ENCODE results near the gene PTPRG. TPM values are rescaled to one million over a fixed set of nuclear protein-coding genes. Genes with fewer than 3 reads are reported as not detected.
A peak's percentile ranks its signal among the peaks of the same experiment; 100 is the strongest.
"Not testable (repeated sequence)": the region's sequence is repeated elsewhere in the genome, so short reads cannot be mapped to it uniquely, and the experiment has no call there.

Gene PTPRG
- polyA plus RNA-seq, 10 donors = 25.7 to 37.0 (median 33.0) TPM

DNA sequence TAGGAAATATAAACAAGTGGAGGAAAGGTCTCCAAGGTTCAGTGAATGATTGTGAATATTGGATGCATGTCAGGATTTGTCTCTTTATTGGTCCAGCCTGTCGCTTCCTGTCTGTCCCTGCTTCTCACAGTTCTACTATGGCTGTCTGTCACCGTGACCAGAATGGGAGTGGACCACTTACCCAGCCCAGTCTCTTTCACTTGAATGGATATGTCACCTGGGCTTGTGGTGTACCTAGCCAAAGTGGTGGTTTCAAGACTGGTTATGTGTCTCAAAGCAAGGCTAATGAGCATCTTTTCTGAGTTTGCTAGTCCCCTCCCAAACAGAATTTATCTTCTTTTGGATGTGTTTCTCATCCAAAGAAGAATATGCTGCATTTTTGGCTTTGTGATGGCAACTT lies 231.7 kb downstream of the PTPRG start:
- DNase-seq = no peak

DNA sequence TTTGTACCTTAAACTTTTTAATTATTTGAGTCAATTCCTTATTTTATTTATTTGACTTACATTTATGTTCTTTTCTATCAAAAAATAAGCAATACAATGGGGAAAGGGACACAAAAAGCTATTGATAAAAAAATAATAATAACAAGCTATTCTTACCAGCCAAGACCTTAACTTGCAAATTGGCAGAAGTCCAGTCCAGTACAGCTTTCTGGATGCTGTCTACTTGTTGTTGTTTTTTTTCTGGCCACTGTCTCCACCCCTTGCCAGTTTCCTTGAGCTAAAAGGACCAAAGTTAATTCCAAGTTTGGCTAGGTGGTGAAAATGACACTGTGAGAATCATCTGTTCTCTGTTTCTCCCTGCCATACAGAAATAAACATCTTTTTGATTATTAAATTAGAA lies 232.2 kb downstream of the PTPRG start:
- DNase-seq = no peak

DNA sequence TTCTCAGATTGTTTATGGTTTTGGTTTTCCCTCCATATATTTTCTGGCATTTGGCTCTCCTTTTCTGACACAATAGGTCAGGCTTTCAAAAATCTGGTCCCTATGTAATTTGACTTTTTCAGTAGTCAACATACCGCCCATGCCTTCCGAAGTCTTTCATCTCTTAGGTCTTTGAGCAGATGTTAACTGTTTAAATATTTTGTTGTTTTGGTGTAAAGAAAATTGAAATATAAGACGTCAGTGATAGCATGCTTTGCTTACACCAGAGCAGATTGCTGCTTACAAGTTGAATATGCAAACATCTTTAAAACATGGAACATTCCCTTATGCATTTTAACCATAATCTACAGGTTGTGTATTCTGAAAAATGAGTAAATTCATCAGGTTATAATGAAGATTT lies 233.0 kb downstream of the PTPRG start:
- no peak for DNase-seq

DNA sequence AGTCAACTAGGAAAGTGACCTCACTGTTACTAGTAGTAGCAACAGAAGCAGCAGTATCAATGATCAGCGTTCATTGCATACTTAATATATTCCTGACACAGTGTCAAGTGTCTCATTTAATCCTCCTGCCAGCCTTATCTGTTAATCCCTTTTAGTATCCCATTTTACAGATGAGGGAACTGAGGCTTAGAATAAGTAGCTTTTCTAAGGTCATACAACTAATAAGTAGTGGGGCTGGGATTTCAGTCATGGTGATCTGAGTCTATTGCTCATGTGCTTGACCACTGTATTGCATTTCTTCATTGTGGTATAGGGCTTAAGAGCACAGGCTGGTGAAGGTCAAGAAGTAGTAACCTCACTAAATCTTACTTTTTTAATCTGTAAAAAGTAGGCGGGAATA lies 233.6 kb downstream of the PTPRG start:
- DNase-seq = no peak

DNA sequence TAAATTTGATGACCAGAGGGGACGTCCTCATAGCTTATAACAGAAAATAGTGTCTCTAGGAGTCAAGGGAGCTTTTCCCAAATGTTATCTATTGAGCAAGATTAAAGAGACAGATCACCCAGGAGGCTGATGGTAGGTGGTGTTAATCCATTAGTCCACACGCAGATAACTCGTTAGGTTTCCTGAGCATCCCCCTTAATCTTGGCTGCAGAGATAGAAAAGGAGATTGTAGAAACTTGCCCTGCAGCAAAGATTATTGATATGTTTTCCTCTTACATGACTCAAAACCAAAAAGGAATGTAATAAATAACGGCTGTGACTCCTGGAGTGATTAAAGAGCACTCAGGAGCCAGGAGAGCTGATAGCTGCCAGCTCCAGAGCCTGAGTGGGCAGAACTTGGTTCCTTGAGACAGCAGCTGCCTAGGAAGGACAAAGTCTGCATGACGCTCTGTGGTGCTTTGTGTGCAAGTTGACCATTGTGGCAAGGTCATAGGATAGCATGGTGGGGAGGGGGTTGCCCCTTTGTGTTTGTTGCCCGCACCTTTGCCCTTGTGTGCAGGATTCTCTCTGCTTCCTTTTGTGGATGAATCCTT lies 234.8 kb downstream of the PTPRG start:
- DNase-seq = no peak

DNA sequence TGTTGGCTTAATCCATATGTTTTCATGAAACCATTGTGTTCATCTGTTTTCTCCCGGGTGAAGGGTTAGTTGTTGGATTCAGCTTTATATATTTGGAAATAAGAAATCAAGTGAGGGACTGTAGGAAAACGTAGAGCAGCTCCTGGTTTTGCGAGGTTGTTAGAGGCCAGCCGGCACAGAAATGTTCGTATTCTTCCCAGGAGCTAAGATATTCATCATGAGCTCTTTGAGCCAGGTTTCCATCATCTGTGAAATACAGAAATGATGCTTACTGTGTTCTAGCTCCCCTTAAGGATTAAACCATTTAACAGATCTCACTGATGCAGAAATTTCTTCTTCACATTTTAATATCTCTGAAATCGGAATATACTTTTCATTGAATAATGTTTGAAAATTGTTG lies 235.5 kb downstream of the PTPRG start:
- peak in 2 of 3 donors; percentile 46 to 59 for DNase-seq

DNA sequence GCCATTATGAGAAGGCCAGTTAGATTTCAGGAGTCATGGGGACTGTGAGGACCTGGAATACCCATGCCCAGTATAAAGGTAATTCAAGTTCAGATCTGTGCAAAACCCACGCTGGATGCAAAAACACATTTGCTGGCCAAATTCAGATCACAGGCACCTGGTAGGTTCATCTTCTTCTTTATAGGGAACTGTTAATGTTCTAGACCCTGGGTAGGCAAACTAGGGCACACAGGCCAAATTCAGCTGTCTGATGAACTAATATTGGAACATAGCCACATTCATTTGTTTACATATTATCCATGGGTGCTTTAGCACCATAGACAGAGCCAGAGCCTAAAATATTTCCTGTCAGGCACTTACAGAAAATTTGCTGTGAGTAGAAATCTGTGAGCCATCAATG lies 241.4 kb downstream of the PTPRG start:
- DNase-seq = no peak

DNA sequence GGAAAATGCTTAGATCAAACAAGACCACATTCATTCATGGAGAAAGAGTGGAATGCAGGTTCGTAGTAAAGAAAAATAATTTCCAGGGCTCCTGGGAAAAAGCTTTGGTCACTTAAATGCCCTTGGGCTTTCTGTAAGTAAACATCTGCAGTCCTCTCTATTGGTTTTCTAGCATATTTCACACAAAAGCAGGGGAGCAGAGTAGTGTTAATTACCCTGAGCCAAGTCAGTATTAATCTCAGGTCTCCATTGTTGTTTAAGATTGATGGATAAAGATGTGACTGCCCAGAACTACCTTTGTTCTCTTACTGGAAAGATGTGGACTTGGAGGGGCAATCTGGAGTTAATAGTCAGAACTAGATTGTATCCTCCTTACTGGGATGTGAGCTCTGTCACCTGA lies 242.6 kb downstream of the PTPRG start:
- no peak for DNase-seq

DNA sequence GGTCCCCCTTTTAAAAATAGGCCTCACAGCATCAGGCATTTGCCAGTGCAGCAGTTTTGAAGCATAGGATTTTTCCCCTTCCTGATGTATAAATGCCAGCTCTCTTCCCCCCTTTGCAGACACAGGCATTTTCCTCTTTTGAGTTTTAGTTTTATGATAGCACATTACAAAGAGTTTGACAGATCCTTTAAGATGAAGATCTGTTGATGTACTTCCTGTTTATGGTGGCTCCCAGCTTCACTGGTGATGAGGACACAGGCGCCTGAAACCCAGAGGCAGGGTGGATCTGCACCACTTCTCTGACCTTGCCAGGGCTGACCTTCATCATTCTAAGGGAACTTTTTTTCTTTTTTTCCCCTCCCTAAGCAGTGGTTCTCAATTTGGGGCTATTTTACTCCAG lies 243.4 kb downstream of the PTPRG start:
- DNase-seq = no peak

DNA sequence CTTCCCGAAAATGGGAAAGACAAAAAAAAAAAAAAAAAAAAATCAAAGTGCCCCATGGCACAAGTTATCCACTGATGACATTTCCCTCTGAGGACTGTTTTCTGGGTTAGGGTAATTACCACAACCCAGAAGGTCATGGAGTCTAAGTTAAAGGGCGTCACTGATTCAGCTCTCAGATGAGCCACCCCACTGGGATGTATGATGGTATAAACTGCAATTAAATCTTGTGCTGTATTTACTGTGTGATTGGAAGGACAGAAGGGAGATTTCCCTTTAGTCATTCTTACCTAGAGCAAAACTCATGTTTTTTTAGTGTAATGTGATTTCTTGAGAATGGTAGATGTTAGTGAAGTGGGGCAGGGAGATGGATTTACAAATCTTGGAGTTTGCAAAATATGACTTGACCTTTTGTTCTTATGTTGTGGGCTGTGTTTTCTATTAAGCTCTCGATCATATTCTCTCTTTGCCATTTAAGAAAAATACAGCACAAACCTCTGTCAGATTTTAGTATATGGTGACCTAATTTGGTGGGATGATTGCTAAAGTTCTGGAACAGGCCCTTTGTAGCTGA lies 244.2 kb downstream of the PTPRG start:
- DNase-seq = no peak

DNA sequence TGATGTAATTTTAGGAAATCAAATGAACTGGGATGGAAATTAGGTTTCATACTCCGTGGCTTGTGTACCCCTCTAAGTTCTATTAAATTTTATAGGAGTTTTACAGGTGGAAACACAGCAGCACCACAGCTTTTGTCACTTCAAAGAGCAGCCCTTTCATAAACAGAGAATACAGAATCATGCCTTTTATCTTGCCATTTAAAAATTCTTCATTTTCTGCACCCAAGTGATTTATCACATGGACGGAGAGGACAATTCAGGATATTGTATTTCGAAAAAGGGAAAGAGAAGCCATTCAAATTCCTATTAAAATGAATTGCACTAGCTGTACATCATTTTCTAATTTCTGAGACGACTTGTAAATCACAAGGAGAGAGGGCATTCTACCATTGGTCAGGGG lies 245.4 kb downstream of the PTPRG start:
- DNase-seq = no peak

DNA sequence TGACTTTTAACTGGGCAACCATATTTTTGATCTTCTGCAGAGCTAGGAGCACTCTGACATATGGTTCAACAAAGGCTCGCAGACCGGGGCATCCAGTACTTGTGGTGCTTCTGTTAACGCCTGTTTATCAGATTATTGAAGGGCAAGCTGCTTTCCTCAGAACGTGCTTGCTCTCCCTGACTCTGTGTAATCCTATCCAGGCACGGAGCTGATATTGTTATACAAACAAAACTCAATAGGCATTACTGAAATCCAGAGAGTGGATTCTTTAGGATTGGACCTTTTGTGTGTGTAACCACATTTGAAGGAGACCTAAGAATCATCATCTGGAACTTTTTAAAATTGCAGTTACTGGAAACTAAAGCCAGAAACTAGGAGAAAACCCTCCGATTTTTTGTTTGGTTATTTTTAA lies 246.5 kb downstream of the PTPRG start:
- DNase-seq = peak in 1 of 3 donors; percentile 40

DNA sequence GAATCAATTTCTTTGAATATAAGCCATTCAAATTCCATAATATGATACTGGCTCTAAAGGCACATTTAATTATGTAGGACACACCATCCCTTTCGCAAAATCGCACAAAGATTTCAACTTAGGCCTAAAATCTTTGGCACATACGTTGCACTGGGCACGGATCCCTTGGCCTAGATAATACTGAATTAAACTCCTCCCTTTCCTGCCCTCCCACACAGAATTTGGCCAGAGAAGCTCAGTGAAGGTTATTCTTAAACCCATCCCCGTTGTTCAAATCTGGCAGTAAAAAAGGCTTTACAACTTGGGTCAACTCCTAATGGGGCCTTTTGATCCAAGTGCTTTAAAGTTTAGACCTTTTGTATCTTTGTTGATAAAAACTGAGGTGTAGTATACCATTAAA lies 247.2 kb downstream of the PTPRG start:
- DNase-seq = peak in 2 of 3 donors; percentile 61 to 79

DNA sequence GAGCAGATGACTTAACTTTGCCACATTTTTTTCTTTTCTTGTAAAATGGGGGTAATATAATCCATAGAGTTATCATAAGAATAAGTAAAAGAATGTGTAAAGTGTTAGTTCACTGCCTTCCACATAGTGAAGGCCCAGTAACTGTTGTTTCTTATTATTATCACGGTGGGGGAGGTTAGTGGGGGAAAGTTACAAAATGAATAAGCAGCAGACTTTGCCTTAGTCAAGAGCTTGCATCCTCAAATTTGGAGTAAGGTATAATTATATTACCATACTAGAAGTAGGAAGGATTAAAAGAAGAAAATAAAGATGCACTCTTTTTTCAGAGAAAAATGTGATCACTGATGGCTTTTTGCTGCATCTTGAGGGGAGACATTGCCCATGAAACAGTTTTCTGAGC lies 247.6 kb downstream of the PTPRG start:
- no peak for DNase-seq

DNA sequence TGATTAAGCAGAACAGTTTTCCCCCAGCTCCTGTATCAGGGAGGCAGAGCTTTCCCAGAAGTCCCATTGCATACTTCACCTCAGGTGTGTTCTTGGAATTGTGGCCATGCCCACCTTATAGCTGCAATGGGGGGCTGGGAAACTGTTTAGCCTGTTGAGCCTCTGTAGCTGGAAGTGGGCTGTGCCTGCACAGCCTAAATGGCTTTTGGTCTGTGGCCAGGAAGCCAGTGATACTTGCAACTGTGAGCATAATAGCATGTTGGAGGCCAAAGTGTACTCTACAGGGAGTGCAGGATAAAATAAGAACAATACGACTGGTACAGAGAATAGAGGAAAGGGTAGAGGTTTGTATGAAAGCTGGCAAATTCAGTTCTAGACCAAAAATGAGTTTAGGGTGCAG lies 248.5 kb downstream of the PTPRG start:
- peak in 2 of 3 donors; percentile 64 to 81 for DNase-seq

DNA sequence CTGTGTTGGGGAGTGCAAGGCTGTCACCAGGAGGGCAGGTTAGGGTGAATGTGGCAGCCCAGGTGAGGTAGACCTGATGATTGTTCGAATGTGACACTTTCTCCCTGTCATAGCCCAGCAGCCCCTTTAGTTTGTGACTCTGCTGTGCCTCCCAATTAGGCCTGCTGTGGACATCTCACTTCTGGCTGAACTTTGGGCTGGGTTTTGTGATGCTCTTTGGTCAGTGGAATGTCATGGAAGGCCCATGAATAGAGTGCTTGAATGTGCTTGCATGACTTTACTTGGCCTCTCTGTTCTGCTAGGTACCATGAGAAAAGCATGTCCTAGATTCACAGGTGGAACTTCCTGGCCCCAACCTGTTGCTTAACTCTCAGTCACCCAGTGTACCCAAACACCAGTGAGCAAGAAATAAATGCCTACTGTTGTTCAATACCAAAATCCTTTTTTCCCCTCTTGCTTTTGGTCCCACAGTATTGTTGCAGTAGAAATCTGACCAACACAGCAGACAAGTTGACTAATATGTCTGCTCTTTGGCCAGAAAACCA lies 249.7 kb downstream of the PTPRG start:
- no peak for DNase-seq

DNA sequence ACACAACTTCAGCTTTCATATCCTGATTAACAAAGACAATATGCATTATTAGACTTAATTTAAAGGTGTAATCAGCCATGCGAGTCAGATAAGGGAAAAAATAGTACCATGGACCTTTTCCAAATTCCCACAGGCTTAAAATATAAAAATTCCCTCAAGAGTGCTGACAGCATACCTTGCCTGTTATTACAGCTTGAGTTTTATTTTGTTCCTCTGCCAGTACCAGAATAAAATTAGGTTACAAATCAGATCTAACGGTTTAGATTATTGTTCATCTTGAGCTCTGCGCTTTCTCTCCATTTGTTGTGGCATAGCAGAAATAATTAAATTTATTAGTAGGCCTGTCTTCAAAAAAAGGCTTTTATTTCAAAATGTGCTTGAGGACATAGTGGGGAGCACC lies 250.3 kb downstream of the PTPRG start:
- no peak for DNase-seq

DNA sequence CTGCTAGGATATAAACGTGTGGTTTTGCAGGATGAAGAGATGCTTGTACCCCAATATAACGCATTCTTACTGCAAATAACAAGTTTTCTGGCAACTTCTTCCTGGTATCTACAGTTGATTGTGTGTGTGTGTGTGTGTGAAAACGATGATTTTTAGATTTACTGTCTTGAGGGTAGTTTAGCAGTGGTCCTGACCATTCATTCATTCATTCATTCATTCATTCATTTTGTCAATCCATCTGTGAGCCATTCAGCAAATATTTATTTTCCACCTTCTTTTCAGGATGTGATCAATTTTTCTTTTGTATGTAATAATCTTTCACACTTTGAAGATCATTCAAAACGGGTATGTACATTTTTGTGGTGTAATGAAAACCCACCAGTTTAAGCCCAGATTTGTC lies 250.7 kb downstream of the PTPRG start:
- DNase-seq = no peak

DNA sequence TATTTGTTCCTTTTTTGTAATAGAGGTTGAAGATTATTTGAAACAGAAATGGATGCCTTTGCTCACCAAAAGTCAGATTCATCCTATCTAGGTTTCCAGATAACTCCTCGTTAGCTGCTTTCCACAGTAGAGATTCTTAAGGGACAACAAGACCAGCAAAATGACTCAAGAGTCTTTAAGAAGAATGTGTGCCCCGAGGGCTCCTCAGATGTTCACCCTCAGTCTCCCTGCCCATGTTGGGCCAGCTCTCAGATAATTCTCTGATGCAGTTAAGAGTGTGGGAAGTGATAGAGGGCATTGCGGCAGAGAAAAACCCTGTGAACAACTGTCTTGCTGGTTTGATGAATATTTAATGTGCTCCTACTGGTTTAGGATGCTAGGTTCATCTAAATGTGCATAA lies 251.1 kb downstream of the PTPRG start:
- DNase-seq = no peak

DNA sequence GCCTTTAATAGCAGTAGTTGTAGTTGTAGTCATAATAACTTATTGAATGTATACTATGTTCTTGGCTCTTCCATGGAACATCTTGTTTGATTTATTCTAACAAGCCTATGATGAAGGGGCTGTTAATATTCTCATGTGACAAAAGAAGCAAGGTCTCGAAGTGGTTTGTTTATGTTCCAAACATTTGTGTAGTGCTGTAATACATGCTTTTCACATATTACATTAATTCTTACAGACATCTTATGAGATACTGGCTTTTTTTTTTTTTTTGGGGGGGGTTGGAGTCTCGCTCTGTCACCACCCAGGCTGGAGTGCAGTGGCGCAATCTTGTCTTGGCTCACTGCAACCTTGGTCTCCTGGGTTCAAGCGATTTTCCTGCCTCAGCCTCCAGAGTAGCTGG lies 252.3 kb downstream of the PTPRG start:
- DNase-seq = peak in 1 of 3 donors; percentile 71

DNA sequence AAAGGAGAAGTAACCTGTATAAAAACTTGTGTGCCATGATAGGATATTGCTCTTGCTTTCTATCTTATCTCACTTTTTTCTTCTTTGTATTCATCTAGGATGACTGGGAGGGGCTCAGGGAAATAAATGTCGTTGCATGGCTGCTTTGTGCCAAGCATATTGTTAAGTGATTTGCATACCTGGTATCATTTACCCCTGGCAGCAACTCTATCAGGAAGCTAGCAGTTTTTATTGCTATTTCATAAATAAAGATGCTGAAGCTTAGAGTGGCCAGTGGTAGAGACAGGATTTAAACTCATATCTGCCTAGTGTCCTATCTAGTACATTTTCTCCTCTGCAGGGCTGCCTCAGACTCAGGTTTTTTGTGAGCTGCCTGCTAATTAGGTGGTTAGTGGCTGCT lies 253.3 kb downstream of the PTPRG start:
- no peak for DNase-seq

DNA sequence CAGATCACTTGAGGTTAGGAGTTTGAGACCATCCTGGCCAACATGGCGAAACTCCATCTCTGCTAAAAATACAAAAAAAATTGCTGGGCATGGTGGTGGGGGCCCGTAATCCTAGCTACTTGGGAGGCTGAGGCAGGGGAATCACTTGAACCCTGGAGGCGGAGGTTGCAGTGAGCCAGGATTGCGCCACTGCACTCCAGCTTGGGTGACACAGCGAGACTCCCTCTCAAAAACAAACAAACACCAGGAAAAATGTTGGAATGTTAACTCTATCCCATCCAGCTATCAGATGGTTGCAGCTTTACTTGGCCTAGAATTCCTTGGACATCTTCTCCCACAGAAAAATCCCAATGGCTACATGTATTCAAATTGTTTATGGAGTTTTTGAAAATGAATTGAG lies 254.9 kb downstream of the PTPRG start:
- DNase-seq = not testable (repeated sequence)

DNA sequence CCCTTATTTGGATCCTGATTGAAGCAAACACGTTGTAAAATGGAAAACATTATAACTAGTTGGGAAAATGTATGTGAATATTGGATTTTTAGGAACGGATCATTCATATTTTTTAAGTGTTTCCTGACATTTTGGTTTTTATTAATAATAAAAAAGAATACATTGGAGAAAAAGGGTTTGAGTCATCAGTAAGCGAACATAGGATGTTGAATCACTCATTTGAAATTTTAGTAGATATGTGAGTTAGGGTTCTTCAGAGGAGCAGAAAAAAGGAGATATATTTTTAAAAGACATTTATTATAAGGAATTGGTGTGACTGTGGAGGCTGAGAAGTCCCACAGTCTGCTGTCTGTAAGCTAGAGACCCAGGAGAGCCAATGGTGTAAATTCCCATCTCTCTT lies 258.5 kb downstream of the PTPRG start:
- no peak for DNase-seq
